NCI-H2227 treated with DMSO at 0.1 percent for 48 hours (cell line): Measurements from ENCODE around the gene OR2T3.
"Not testable (repeated sequence)": the region's sequence is repeated elsewhere in the genome, so short reads cannot be mapped to it uniquely, and the experiment has no call there.

ENCODE experiments used
- DNase-seq: peaks from one replicate; lab custom pipeline; 2025; lab: John Stamatoyannopoulos, UW

The OR2T3 gene

GRCh38 chr1:248472111-248472510 is 1.0 kb upstream of the OR2T3 start:
- not testable (repeated sequence) for DNase-seq

- not testable (repeated sequence) for DNase-seq
These were observed 2.5 kb downstream of the OR2T3 start for GRCh38 chr1:248475660-248476059.

GRCh38 chr1:248481686-248482579 is 8.8 kb downstream of the OR2T3 start:
- not testable (repeated sequence) for DNase-seq

- not testable (repeated sequence) for DNase-seq
These were observed 15.1 kb downstream of the OR2T3 start, which contains the start of gene OR2T5 for GRCh38 chr1:248488289-248488688. OR2T5 (plus strand) TSS chr1:248488589; CDS start chr1:248488589, 0 bp downstream.

GRCh38 chr1:248496661-248497060 is 23.5 kb downstream of the OR2T3 start:
- DNase-seq = not testable (repeated sequence)

- DNase-seq = not testable (repeated sequence)
These were observed 27.3 kb downstream of the OR2T3 start for GRCh38 chr1:248500305-248501035.

GRCh38 chr1:248507773-248508172 is 34.6 kb downstream of the OR2T3 start, which contains the start of gene OR2G6:
OR2G6 (plus strand) TSS chr1:248508073; CDS start chr1:248521647, 13,574 bp downstream.
- not testable (repeated sequence) for DNase-seq

- DNase-seq = not testable (repeated sequence)
These were observed 37.1 kb downstream of the OR2T3 start for GRCh38 chr1:248510217-248510616.

GRCh38 chr1:248521856-248522255 is 48.7 kb downstream of the OR2T3 start:
- no peak for DNase-seq
